Fibroblast of villous mesenchyme (primary cell): ENCODE measurements around the gene HOXC11. TPM values are rescaled to one million over a fixed set of nuclear protein-coding genes. Genes with fewer than 3 reads are reported as not detected.

ENCODE experiments used
- DNase-seq: peaks from one replicate; pipeline ENCODE4 v3.0.0-alpha.2; 2010; ENCODE audit warnings: low read depth
- H3K4me3 ChIP-seq: 2 replicates; pipeline ENCODE4 v1.5.1; 2011; ENCODE audit warnings: low read depth, mild to moderate bottlenecking, low read length
- CTCF ChIP-seq: IDR thresholded peaks from 2 replicates; pipeline ENCODE4 v1.5.1; 2012; ENCODE audit warnings: low read depth, mild to moderate bottlenecking, low read length; ENCODE audit not compliant: insufficient read depth
- total RNA-seq: library from RNA; depleted of rRNA; stranded (reverse); fragments of >200 nt; gene quantifications from 2 replicates; pipeline ENCODE4 v1.2.3, GENCODE V29; 2012

HOXC11 gene
- total RNA-seq, 1 donor = 0.86 TPM

GRCh38 chr12:53975479-53976152 lies 2.7 kb downstream of the HOXC11 start:
- TF ChIP-seq CTCF = no peak
- H3K4me3 ChIP-seq = no peak overlapping the region
- DNase-seq = no peak

DNA sequence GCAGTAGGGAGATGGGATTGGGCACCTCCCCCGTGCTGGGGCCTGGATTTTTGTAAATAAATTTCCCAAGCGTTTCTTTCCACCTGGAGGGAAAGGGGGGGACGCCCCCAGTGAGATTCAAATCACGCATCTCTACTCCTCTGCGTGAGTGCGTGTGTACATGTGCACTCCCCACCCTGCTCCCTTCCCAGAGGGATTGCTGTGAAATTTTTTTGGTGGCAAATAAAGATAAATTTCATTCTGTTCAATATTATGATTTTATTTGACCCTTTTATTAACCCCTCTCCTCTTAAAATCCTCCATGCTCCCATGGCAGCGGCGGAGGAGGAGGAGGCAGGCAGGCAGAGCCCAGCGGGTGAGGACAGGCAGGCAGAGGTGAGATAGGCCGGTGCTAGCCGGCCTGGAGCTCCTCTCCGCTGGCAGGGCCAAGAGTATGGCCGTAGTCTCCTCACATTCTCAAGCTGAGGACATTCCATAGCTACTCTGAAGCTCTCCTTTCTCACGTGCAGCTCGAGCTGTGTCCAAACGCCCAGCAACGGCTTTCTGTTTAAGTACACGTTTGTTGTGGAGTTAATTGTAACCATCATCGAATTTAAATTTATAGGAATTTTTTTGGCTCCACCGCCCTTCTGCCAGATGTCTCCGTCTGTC lies 3.4 kb downstream of the HOXC11 start:
- no peak for TF ChIP-seq CTCF
- no peak overlapping the region for H3K4me3 ChIP-seq
- no peak for DNase-seq

DNA sequence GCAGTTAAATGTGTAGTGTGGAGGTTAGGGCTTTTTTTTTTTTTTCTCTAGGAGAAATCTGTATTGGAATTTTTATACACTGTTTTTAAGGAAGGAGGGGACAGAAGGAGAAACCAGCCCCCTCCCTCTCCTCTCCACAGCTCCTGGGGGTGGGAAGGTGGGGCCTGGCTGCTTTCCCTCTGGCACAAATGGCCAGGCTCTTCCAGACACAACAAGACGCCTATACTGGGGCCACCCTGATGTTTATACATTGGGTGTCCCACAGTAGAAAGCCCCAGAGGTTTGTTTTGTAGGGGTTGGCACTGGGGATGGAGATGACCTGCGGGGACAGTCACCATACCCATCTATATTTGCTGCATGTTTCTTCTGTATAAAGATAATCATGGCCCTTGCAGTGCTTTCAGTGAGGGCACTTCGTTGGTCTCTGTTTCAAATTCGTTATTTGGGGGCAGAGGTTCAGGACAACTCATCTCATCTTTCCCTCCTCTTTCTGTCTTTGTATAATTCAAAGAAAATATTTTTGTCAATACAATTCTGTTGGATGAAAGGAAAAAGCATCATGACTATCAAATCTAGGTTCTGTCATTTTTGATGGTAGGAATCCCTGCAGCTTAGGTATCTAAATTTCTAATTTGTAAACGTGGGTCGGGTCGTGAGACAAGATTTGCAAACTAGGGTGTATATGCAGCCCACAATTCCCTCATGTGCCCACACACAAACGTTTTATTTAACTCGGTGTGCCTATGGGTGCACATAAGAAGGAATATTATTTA lies 4.1 kb downstream of the HOXC11 start:
- no peak for DNase-seq
- TF ChIP-seq CTCF = no peak
- no peak overlapping the region for H3K4me3 ChIP-seq

- peak; percentile 59 for DNase-seq
- TF ChIP-seq CTCF = no peak
- H3K4me3 ChIP-seq = peak overlapping the region; percentile 1
Measured at GRCh38 chr12:53977596-53978445, 4.9 kb downstream of the HOXC11 start.

DNA sequence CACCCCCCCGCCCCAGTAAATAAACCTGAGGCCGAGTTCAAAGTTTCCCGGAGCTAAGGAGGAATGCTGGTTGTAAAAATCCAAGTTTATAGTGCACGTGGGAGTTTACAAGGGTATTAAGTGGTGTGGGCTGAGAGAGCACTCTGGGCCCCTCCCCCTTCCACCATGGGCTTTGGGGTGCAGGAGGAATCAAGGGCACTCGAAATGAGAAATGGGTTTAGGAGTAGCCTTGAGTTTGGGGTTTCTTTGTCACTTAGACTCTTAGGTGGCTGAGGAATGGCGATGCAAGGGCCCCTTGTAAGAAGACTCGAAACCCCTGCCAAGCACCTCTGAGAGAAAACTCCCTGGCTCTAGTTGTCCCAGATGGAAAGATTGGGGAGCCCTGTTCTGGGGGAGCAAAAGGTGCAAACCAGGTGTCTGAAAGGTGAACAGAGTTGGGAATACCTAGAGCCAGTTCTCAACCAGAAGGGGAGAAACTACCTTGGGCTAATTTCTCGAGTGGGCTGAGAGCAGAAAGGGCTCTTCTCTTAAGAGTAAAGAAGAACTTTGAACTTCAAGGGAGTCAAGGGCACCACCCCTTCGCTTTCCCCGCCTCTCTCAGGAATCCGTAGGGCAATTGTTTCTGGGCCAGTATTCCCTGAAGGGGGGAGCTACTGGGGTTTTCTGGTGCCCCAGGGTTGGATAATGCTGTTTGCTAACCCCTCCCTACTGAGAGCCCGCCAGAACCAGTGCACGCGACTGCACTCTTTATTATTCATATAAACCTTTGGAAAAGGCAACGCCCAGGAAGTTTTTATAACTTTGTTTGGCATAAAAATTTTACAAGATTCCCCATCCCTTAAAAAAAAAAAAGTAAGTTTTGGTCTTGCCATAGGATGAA lies 5.8 kb downstream of the HOXC11 start:
- no peak for TF ChIP-seq CTCF
- DNase-seq = peak; percentile 53
- H3K4me3 ChIP-seq = no peak overlapping the region
